HG02678 (cell line): ENCODE measurements around the gene ZNF215.
"Not testable (repeated sequence)": the region's sequence is repeated elsewhere in the genome, so short reads cannot be mapped to it uniquely, and the experiment has no call there.

Source experiments
- ATAC-seq: cut with Tn5 transposase; IDR thresholded peaks from one replicate; pipeline ENCODE4 v1.9.1; 2021; ENCODE audit warnings: mild to moderate bottlenecking, moderate library complexity; ENCODE audit not compliant: unreplicated experiment

Gene ZNF215

DNA sequence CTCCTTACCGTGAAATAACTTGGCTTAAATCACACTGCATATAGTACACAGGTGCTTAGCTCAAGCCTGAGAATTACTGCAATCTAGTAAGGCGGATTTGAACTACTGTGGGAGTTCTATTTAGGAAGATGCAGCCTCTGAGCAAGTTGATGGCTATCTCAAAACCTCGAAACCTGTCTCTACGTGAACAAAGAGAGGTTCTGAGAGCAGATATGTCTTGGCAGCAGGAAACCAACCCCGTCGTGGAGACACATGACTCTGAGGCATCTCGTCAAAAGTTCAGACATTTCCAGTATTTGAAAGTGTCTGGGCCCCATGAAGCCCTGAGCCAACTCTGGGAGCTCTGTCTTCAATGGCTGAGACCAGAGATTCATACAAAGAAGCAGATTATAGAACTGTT is 5.9 kb downstream of the ZNF215 start:
- ATAC-seq: no peak

- ATAC-seq: no peak
These were observed 15.7 kb downstream of the ZNF215 start for GRCh38 chr11:6941970-6942369.

- ATAC-seq: no peak
These were observed 16.9 kb downstream of the ZNF215 start for GRCh38 chr11:6943131-6943530.

- ATAC-seq: not testable (repeated sequence)
These were observed 28.0 kb downstream of the ZNF215 start for GRCh38 chr11:6954248-6954647.

GRCh38 chr11:6962141-6962540 is 35.9 kb downstream of the ZNF215 start:
- no peak for ATAC-seq

GRCh38 chr11:6962673-6963072 is 36.4 kb downstream of the ZNF215 start:
- peak; percentile 78 for ATAC-seq

DNA sequence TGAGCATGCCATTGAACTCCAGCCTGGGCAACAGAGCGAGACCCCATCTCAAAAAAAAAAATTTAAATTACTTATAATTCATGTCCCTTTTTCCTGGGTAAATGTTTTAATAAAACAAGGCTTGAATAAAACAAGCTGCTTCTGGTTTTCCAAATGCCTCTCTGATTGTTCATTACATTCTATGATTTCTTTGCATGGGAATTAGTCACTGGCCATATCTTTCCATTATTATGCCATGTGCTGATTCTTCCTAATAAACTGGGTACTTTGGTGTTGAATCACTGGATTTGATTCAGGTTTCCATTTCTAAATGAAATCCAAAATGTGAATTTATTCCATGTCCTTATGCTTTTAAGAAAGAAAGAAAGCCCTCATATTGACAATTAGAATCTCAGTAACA is 42.6 kb downstream of the ZNF215 start:
- ATAC-seq: no peak

DNA sequence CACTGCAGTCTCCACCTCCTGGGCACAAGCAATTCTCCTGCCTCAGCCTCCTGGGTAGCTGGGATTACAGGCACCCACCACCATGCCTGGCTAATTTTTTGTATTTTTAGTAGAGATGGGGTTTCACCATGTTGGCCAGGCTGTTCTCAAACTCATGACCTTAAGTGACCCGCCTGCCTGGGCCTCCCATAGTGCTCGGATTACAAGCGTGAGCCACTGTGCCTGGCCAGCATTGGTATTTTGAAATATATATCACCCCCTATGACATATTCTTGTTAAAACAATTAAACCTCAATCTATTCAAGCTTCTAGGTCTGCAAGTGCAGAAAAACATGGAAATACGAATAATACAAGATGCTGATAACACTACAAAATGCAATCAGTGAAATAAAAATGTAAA is 43.6 kb downstream of the ZNF215 start:
- ATAC-seq: not testable (repeated sequence)

- no peak for ATAC-seq
These were observed 53.1 kb downstream of the ZNF215 start for GRCh38 chr11:6979365-6979764.

GRCh38 chr11:6986487-6986886 is 60.3 kb downstream of the ZNF215 start:
- no peak for ATAC-seq

DNA sequence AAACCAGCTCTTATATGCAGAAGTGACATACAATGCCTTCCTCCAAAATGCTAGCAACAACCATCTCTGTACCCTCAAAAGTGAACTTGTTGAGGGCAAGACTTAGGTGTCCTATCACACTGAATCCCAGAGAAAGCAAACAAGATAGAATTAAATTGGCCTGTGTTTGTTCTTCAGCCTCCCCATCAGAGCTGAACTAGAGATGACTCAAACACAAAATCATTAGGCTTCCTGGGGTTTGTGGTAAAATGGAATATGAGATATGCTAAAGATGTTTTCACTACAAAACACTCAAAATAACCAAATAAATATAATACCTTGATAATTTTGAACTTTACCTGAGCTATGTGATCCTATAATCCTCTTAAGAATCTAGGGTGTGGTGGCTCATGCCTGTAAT is 62.3 kb downstream of the ZNF215 start:
- ATAC-seq: no peak

GRCh38 chr11:6991227-6991626 is 65.0 kb downstream of the ZNF215 start:
- no peak for ATAC-seq

- ATAC-seq: no peak
These were observed 65.8 kb downstream of the ZNF215 start for GRCh38 chr11:6992026-6992425.

DNA sequence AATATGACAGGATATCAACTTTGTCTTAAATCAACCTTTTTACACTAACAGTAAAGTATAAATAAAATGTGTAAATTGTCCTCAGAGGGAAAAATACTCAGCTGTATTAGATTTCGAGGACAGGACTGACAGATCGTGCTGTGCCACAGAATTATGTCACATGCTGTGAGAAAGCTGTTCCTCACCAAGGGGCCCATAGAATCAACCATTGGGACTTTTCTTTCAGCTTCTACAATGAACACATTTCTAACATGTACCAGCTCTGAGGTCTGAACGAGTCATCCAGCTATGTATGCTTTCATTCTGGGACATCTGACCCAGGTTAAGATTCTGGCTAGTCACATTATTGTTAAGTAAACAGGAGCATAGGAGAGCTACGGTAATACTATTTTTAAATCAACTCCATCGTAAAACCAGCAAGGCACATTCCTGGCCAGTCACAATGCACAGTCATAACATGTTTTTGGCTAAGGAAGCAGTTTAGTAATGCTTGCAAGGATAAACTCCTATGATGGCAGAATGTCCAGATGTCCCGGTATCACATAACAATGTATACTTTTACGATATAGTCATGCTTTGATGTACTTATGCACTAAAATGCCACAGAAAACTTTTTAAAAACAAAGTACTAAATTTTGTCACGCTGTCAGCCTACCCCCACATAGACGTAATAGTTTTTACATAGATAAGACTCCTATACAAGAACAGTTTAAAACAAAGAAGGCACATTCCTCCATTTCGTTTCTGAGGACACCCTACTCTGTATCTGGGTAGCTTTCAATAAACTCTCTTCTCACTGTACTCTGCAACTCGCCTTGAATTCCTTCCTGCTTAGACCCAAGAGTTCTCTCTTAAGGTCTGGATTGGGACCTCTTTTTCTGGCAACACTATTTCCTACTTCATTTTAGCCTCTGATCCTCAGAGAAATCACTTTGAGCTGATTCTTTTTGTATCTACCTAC is 66.5 kb downstream of the ZNF215 start:
- no peak for ATAC-seq

DNA sequence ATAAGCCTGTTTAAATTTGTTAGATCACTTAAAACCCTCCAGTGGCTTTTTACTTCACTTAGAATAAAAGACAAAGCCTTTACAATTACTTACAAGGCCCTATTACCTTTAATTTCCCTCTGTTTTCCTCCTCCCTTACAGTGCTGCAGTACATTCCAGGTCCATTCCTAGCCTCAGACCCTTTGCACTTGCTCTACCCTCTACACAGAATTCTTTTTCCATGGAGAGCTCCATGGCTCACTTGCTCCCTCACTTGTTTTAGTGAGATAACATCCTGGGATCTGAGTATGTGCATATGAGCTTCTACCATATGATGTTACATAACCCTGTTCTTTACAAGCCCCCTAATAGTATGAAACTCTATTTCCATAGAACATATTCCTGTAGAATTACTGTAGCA is 69.5 kb downstream of the ZNF215 start:
- no peak for ATAC-seq

DNA sequence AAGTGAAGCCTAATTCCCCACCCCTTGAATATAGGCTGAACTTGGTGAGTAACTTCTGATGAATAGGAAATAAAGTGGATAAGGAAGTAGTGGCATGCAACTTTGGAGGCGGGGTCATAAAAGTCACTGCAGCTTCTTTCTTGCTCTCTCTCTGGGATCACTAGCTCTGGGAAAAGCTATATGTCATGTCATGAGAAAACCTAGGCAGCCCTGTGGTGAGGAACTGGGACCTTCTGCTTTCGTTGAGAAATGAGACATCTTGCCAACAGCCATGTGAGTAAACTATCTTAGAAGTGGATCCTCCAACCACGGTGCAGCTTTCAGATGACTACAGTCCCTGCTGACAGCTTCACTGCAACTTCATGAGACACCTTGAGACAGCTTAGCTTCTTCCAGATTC is 78.3 kb downstream of the ZNF215 start:
- peak; percentile 57 for ATAC-seq
